Measurements from ENCODE around the gene ADCY10.
"Not testable (repeated sequence)": the region's sequence is repeated elsewhere in the genome, so short reads cannot be mapped to it uniquely, and the experiment has no call there.

The ADCY10 gene

GRCh38 chr1:167913895-167914496 is at the start of gene ADCY10:
Gene ADCY10 (minus strand): TSS chr1:167914134. CDS start chr1:167905140, 8,994 bp downstream.
- DNase-seq: no peak

DNA sequence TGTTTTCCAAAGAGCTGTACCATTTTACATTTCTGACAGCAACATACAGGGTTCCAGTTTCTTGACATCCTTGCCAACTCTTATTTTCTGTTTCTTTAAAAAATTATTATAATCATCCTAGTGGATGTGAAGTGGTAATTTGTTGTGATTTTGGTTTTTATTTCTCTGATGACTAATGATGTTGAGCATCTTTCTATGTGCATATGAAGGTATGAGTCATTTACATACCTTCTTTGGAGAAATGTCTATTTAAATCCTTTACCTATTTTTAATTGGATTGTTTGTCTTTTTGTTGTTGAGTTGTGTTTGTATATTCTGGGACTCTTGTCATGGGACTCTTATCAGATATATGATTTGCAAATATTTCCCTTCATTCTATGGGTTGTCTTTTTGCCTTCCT is 43.8 kb upstream of the ADCY10 start:
- no peak for DNase-seq

DNA sequence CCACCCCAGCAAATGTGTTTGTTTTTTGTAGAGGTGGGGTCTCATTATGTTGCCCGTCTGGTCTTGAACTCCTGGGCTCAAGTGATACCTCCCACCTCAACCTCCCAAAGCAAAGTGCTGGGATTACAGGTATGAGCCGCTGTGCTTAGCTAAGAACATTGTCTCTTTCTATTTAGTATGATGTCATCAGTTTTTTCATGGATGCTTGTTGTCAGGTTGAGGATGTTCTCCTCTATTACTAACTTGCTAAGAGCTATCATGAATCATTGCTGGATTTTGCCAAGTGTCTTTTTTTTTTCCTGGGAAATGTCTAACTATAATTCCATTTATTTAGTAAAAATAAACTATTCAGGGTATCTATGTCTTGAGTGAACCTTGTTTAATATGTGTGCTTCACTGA is 42.0 kb upstream of the ADCY10 start:
- DNase-seq: no peak

DNA sequence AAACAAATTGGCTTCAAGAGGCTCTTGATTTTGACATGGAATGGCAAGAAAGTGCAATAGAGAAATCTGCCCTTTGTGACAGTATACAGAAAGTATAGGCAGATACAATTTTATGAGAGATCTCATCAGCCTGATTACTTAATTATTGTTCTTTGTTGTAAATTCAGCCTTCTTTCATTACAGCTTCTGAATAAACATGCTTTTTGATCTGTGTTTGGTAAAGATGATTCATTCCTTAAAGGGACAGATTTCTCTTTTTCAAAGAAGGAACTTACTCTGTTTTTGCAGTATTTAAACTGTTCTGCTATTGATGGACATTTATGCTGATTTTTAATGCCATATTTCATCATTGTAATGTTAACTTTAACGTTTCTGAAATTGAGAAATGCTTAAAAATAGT is 36.6 kb upstream of the ADCY10 start:
- peak; percentile 48 for DNase-seq

DNA sequence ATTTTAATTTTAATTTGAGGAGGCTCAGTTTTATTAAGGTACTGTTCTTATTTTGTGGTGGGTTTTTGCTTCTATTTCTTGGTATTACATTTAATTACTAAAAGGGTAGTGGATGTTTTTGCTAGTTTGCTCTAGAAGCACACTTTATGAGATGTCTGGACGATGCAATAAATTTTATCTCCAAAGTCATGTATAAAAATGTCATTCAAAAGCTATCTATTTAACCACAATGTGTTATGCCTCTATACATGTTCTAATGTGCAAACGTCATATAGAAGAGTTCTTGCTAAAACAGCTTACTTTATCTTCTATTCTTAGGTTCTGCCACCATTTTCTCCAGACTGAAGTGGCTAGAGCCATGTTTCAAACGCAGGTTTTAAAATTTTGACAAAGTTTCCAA is 35.9 kb upstream of the ADCY10 start:
- no peak for DNase-seq

- no peak for DNase-seq
Measured at GRCh38 chr1:167947733-167948132, 33.8 kb upstream of the ADCY10 start.

DNA sequence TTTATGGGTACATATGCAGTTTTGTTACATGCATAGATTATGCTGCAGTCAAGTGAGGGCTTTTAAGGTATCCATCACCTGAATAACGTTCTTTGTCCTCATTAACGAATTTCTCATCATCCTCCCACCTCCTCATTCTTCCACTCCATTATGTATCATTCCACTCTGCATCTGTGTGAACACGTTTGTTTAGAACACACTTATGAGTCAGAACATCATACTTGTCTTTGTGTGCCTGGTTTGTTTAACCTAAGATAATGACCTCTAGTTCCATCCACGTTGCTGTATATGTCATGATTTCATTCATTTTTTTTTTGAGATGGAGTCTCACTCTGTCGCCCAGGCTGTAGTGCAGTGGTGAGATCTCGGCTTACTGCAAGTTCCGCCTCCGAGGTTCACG is 29.6 kb upstream of the ADCY10 start:
- DNase-seq: no peak

- DNase-seq: no peak
Measured at GRCh38 chr1:167940264-167940663, 26.3 kb upstream of the ADCY10 start.

DNA sequence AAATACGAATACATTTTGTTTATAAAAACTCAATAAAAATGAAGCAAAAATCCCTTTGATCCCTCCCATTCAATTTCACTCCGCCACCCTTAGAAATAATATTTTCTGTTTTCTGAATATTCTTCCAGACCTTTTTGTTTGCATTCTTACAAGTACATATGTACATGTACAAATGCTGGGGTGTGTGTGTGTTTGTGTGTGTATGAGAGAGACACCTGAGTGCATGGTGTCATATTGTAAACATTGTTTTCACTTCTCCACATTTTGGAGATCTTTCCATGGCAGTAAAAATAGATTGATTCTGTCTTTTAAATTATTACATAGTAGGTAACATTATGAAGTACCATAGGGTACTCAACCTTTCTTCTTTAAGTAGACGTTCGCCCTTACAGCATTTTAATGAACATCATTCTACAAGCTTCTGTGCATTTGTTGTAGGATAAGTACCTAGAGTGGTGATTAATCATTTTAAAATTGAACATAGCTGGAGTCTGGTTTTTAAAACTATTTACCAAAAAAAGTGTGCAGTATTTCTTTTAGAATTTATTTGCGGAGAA is 24.2 kb upstream of the ADCY10 start:
- peak; percentile 9 for DNase-seq

DNA sequence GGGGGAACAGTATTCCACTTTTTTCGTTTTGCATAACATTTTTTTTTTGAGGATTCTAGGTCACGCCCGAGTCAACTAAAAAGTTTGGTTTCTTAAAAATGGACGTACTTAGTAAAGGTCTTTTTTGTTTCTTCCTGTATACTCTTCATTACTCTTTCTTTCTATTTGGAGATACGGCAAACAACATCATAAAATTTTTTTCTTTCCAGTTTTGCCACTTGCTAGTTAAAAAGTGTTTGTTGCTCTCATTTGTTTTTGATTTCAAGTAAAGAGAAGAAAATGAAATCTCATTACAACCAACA is 23.7 kb upstream of the ADCY10 start:
- no peak for DNase-seq

GRCh38 chr1:167936930-167937708 is 23.2 kb upstream of the ADCY10 start, which contains the start of gene MPC2:
Gene MPC2 (minus strand): TSS chr1:167937072. CDS start chr1:167935841, 1,231 bp downstream.
- peak; percentile 79 for DNase-seq

GRCh38 chr1:167936068-167936929 is 22.4 kb upstream of the ADCY10 start, which contains the start of gene DCAF6:
Gene DCAF6 (plus strand): TSS chr1:167936683. CDS start chr1:167936912, 229 bp downstream.
- peak; percentile 99 for DNase-seq

DNA sequence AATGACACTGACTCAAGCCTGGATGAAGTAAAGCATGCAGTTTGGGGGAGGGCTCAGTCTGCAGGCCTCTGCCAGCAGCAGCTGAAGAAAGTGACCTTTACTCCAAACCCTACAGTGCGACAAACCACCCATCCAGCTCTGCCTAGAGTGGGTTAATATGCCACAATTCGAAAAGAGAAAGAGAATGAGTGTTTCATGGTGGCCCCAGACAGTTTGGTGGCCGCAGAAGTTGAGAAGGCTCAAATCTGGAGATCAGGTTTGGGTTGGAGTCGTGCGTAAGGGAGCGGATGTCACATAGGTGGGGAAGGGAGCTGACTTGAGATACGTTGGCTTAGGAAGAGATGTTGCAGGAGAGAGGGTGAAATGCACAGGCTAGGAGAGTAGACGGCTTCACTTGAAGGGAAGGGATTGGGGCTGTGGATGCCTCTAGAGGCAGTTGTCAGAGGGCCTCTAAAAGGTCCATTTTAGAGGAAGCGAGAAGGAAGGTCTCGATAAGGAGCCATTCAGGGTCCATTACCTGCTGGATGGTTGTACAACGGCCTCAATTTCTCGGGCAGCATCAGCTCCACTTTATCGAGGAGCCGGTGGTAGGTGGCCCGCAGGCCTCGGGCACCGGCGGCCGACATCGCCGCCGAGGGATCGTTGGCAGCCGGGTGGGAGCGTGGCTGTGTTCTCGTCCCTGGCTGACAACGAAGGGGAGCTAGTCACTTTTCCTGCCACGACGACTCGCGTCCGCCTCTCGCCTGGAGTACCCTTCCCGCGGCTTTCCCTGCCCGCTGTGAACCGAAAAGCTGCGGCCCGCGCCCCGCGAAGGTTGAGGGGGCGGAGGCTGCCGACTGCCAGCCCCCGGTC is 21.5 kb upstream of the ADCY10 start:
- peak; percentile 60 for DNase-seq

DNA sequence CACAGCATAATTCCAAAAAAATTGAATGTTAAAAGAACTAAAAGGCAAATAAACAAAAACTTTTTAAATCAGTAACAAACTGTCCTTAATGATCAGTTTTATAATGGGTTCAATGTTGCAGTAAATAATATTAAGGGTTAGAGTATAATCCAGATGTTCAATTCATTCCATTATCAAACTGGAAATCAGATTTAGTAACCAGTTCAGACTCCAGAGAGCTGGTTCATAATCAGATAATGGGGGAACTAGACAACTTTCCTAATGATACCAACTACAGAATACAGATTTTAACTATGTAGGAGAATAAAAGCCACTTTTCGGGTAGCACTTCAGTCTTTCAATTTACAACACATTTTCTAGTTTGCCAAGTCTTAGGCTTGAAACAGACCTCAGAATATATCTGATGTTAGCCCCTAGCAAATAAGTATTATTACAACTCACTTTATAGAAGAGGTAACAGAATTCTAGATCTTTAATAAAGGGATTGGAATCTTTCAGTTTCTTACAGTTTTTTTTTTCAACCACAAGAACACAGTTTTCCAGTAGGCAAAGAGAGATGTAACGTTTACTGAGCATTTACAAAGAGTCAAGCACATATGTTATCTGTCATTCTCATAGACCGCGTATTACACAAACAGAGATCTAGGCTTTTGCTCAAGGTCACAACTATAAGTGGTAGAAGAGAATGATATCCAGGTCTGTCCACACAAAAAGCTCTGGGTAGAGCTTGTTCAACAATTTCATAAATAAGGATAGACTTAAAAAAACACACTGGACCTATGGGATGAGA is 20.7 kb upstream of the ADCY10 start:
- peak; percentile 36 for DNase-seq

GRCh38 chr1:167933788-167934187 is 19.9 kb upstream of the ADCY10 start:
- DNase-seq: no peak

- no peak for DNase-seq
Measured at GRCh38 chr1:167929725-167930124, 15.8 kb upstream of the ADCY10 start.

GRCh38 chr1:167928919-167929318 is 15.0 kb upstream of the ADCY10 start:
- not testable (repeated sequence) for DNase-seq

DNA sequence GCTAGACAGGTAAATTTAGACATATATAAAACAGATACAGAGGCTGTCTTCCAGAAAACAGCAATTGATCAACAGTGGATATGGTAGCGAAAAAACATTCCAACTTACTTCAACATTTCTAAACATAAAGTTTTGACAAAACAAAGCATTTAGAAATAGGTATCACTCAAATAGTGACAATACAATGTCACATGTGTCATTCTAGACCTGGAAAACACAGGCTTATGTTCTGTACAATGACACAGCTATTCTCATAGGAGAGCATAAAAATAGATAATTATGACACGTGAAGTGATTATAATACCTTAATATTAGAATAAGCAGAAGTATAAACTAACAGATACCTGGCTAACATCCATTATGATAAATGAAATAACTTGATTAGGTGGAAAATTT is 14.5 kb upstream of the ADCY10 start:
- no peak for DNase-seq

DNA sequence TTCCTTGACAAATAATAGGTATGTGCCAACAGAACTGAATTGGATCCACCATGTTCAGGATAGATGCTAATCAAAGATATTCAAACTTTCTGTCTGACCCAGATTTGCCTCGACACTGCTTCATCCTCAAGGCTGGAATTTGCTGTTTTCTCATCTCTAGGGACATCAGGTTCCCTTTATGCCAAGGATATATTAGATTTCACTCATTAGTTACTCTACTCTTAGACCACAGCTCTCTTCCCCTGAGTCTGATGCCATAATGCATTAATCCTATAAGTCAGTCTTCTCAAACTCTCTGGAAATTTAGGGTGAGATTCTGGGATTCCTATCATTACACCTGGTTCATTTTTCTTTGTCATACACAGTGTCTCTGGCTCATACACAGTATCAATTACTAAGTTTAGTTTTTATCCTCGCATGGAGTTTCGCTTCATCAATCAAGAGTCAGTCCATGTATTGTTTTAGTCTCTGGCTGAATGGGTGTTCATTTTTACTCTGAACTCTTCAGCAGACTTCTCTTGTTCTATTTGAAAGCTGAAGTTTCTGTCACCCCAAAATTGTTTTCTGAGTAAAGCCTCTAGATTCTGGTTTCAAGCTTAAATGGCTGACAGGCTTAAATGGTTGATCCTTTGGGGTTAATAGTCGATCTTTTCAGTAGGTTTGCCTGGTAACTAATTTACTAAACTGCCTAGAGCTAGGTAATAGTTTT is 13.3 kb upstream of the ADCY10 start:
- no peak for DNase-seq

DNA sequence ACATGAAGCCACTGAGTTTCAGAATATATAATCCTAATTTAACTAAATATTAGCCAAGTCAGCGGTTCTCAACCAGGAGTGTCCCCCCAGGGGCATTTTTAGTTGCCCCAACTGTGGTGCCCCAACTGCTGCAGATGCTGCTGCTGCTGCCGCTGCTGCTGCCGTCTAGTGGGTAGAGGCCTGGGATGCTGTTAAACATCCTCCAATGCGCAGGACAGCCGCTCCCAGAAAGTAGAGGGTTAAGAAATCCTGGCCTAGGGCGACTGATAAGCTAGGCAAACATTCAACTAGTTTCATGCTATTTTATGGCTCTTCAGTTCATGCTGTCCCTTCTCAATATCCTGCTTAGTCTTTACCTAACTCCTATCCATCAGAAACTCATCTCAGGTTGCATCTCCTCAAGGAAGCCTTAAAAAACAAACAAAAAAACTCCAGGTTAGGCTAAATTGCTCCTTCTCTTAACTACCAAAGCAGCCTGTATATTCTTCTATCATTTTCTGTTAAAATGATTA is 12.6 kb upstream of the ADCY10 start:
- no peak for DNase-seq
